Neutrophil (primary cell): ENCODE results near the gene LY6G6D.

Experiments used
- H3K27ac ChIP-seq: fragments of 200-600 bp; sonication (generic); 2 replicates; pipeline ENCODE4 v1.5.1; 2016; ENCODE audit warnings: mild to moderate bottlenecking, moderate library complexity
- H3K27me3 ChIP-seq: fragments of 200-600 bp; sonication (generic); 2 replicates; pipeline ENCODE4 v1.6.0; 2016; ENCODE audit warnings: mild to moderate bottlenecking
- H3K36me3 ChIP-seq: fragments of 200-600 bp; sonication (generic); 2 replicates; pipeline ENCODE4 v1.5.1; 2017
- H3K4me1 ChIP-seq, 2 experiments: fragments of 200-600 bp in 1 of 2; sonication (generic) in 1 of 2; 1 replicate in 1 of 2; 2 replicates in 1 of 2; pipeline versions ENCODE4 v1.5.1 to v1.6.1; 2013 to 2016; ENCODE audit warnings: low read depth in 1 of 2, low read length in 1 of 2, mild to moderate bottlenecking in 1 of 2, moderate library complexity in 1 of 2; ENCODE audit not compliant: control insufficient read depth in 1 of 2, insufficient read depth in 1 of 2
- H3K4me3 ChIP-seq, 2 experiments: fragments of 200-600 bp in 1 of 2; sonication (generic) in 1 of 2; 1 replicate in 1 of 2; 2 replicates in 1 of 2; pipeline ENCODE4 v1.5.1; 2013 to 2016; ENCODE audit warnings: low read depth in 1 of 2, low read length in 1 of 2, mild to moderate bottlenecking in 1 of 2, moderate library complexity in 1 of 2
- H3K9me3 ChIP-seq: fragments of 200-600 bp; sonication (generic); 2 replicates; pipeline ENCODE4 v1.5.1; 2016
- TF ChIP-seq, protein P1 (sequence below): fragments of 200-600 bp; sonication (generic); IDR thresholded peaks from 2 replicates; pipeline ENCODE4 v1.5.1; 2016; ENCODE audit warnings: antibody characterized with exemption

The LY6G6D gene, protein sequence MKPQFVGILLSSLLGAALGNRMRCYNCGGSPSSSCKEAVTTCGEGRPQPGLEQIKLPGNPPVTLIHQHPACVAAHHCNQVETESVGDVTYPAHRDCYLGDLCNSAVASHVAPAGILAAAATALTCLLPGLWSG

DNA sequence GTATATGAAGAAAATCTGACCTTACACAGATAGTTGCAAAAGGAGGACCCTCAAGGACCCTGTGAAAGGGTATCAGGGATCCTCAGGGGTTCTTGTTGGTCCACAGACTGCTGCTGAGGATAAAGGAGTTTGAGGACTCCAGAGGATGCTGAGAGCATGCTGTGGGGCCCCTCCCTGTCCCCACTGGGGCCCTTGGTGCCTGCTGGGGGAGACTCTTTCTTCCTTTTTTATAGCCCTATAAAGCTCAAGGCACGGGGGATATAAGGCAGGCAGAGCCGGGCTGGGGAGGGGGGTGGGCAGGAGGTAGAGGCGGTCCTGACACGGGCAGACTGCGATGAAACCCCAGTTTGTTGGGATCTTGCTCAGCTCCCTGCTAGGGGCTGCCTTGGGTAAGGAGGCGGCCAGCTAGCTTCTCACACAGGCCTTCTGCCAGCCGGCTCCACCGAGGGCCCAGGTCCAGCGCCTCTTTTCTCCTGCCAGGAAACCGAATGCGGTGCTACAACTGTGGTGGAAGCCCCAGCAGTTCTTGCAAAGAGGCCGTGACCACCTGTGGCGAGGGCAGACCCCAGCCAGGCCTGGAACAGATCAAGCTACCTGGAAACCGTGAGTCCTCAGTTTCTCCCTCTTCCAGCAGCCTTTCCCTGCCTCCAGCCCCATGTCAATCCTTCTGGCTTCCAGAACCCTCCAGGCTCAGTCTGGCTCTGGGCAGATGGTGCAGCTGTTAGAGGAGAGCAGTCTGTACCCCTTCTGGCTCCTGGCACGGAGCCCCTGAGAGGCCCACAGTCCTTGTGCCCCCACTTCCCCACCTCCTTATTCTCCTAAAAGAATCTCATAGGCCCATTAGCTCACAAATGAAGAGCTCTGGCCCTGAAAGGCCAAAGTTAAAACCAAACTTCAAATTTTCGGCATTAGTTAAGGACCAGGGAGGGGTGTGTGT, at the start of gene LY6G6D:
Gene LY6G6D (plus strand): TSS at position 327 of the 937 bp plus-strand sequence. CDS start 8 bp downstream, at position 335.
- no peaks in the 10 kb centered on the region for H3K9me3 ChIP-seq
- TF ChIP-seq, protein P1, sequence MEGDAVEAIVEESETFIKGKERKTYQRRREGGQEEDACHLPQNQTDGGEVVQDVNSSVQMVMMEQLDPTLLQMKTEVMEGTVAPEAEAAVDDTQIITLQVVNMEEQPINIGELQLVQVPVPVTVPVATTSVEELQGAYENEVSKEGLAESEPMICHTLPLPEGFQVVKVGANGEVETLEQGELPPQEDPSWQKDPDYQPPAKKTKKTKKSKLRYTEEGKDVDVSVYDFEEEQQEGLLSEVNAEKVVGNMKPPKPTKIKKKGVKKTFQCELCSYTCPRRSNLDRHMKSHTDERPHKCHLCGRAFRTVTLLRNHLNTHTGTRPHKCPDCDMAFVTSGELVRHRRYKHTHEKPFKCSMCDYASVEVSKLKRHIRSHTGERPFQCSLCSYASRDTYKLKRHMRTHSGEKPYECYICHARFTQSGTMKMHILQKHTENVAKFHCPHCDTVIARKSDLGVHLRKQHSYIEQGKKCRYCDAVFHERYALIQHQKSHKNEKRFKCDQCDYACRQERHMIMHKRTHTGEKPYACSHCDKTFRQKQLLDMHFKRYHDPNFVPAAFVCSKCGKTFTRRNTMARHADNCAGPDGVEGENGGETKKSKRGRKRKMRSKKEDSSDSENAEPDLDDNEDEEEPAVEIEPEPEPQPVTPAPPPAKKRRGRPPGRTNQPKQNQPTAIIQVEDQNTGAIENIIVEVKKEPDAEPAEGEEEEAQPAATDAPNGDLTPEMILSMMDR, result no peak
- no peak within 1 kb of the TSS for H3K27ac ChIP-seq
- peaks cover 14 to 15% of the 10 kb centered on the region in 2 experiments for H3K4me1 ChIP-seq
- H3K4me3 ChIP-seq, result no peak within 1 kb of the TSS
- no peaks in the 10 kb centered on the region for H3K27me3 ChIP-seq
- no peaks in the 10 kb centered on the region for H3K36me3 ChIP-seq

DNA sequence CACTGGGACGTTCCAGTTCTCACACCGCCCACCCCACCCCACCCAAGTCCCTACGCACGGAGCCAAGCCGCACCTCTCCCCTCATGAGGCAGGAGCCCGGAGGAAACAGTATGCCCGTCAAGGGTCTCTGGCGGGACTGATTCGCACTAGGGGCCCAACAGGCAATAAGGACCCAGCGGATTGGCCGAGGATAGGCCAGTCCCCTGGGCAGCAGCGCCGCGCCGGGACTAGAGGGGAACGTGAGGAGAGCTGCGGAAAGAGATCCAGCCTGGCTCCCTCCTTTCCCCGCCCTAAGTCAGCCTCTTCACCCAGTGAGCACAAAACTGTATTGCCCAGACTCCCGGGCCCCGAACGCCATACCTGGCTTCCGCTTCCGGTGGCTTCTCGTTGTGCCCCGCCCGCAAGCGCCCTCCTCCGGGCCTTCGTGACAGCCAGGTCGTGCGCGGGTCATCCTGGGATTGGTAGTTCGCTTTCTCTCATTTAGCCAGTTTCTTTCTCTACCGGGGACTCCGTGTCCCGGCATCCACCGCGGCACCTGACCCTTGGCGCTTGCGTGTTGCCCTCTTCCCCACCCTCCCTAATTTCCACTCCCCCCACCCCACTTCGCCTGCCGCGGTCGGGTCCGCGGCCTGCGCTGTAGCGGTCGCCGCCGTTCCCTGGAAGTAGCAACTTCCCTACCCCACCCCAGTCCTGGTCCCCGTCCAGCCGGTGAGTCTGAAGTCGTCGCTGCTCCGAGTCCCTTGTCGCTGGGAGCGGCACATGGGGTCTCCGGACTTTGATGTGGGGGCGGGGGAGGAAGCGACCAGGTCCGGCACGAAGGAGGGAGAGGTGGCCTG, 49.4 kb upstream of the LY6G6D start, which contains the start of gene CSNK2B:
Gene CSNK2B (plus strand): TSS at position 580 of the 836 bp plus-strand sequence. CDS start 752 bp downstream, outside the sequence.
- no peaks in the 10 kb centered on the region for H3K27me3 ChIP-seq
- H3K9me3 ChIP-seq, result no peaks in the 10 kb centered on the region
- peaks cover 41 to 52% of the 10 kb centered on the region in 2 experiments for H3K4me1 ChIP-seq
- peaks cover 65% of the 10 kb centered on the region for H3K36me3 ChIP-seq
- peak within 1 kb of the TSS; percentile 81 to 97 for H3K4me3 ChIP-seq
- H3K27ac ChIP-seq, result peak within 1 kb of the TSS; percentile 96
- TF ChIP-seq, protein P1, result peak; percentile 49

DNA sequence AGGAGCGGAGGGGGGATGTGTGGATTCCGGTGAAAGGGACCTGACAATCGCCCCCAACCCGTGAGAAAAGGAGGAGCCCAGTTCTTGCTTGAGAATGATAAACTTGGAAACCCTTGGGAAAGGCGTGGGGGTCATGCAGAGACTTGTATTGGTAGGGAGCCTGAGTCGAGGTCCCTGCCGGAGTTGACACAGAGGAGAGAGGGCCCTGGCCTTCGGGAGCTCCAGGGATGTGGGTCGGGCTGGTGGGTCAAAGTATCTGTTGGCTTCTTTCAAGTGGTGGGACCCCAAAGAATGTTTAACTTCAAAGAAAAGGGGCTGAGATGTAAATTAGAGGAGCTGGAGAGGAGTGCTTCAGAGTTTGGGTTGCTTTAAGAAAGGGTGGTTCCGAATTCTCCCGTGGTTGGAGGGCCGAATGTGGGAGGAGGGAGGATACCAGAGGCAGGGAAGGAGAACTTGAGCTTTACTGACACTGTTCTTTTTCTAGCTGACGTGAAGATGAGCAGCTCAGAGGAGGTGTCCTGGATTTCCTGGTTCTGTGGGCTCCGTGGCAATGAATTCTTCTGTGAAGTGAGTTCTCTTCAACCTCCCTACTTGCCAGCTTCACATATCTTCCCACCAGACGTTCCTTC, 48.7 kb upstream of the LY6G6D start:
- H3K27me3 ChIP-seq, result no peaks in the 10 kb centered on the region
- TF ChIP-seq, protein P1, result no peak
- no peaks in the 10 kb centered on the region for H3K9me3 ChIP-seq
- peaks cover 35 to 46% of the 10 kb centered on the region in 2 experiments for H3K4me1 ChIP-seq
- H3K4me3 ChIP-seq, result peak overlapping the region; percentile 81 to 97
- peak overlapping the region; percentile 96 for H3K27ac ChIP-seq
- H3K36me3 ChIP-seq, result peaks cover 69% of the 10 kb centered on the region

DNA sequence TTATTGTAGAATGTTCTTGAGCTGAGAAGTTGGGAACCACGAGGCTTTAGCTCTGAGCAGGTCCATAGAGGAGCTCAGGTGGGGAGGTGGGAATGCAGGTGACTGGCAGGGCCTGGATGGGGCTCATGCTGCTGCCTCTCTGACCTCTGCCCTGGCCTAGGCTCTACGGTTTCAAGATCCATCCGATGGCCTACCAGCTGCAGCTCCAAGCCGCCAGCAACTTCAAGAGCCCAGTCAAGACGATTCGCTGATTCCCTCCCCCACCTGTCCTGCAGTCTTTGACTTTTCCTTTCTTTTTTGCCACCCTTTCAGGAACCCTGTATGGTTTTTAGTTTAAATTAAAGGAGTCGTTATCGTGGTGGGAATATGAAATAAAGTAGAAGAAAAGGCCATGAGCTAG, 45.5 kb upstream of the LY6G6D start, which contains the start of gene LY6G5B:
Gene LY6G5B (plus strand): TSS at position 301 of the 400 bp plus-strand sequence. CDS start 975 bp downstream, outside the sequence.
- H3K36me3 ChIP-seq, result peaks cover 69% of the 10 kb centered on the region

More for the DNA sequence above, 45.5 kb upstream of the LY6G6D start, which contains the start of gene LY6G5B:
- no peak within 1 kb of the TSS for H3K4me3 ChIP-seq
- no peaks in the 10 kb centered on the region for H3K27me3 ChIP-seq
- H3K4me1 ChIP-seq, result peaks cover 18 to 20% of the 10 kb centered on the region in 2 experiments
- no peak within 1 kb of the TSS for H3K27ac ChIP-seq
- TF ChIP-seq, protein P1, result no peak
- no peaks in the 10 kb centered on the region for H3K9me3 ChIP-seq
